BLaER1 (cell line): Measurements from ENCODE around the gene RPP40.

Experiments
- H3K27ac ChIP-seq: shearing (Covaris generic); formaldehyde crosslinking; 2 replicates; pipeline ENCODE4 v1.8.1; 2022
- H3K27me3 ChIP-seq: shearing (Covaris generic); formaldehyde crosslinking; 2 replicates; pipeline ENCODE4 v1.8.1; 2022
- H3K36me3 ChIP-seq: shearing (Covaris generic); formaldehyde crosslinking; 2 replicates; pipeline ENCODE4 v1.8.1; 2022
- H3K4me1 ChIP-seq: shearing (Covaris generic); formaldehyde crosslinking; 2 replicates; pipeline ENCODE4 v1.8.1; 2022
- H3K4me2 ChIP-seq: shearing (Covaris generic); formaldehyde crosslinking; 2 replicates; pipeline ENCODE4 v1.8.1; 2022
- H3K4me3 ChIP-seq: shearing (Covaris generic); formaldehyde crosslinking; 2 replicates; pipeline ENCODE4 v1.8.1; 2022
- H3K9ac ChIP-seq: shearing (Covaris generic); formaldehyde crosslinking; 2 replicates; pipeline ENCODE4 v1.8.1; 2022
- H3K9me3 ChIP-seq: shearing (Covaris generic); formaldehyde crosslinking; 2 replicates; pipeline ENCODE4 v1.8.1; 2022
- H4K20me1 ChIP-seq: shearing (Covaris generic); formaldehyde crosslinking; 2 replicates; pipeline ENCODE4 v1.8.1; 2022
- Cebpa-rat ChIP-seq: shearing (Covaris generic); IDR thresholded peaks from 2 replicates; pipeline ENCODE4 v1.8.1; 2022

The RPP40 gene

DNA sequence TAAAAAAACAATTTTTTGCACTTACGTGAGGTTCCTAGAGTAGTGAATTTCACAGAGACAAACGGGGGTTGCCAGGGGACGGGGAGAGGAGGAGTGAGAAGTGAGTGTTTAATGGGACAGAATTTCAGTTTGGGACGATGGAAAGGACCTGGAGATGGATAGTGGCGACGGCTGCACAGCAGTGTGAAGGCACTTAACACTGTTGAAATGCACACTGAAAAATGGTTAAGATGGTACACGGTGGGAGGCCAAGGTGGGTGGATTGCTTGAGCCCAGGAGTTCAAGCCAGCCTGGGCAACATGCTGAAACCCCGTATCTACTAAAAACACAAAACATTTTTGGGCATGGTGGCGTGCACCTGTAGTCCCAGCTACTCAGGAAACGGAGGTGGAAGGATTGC, 31.4 kb downstream of the RPP40 start:
- H3K36me3 ChIP-seq, result no peaks in the 10 kb centered on the region
- H3K27me3 ChIP-seq, result no peaks in the 10 kb centered on the region
- H3K27ac ChIP-seq, result no peak overlapping the region
- H4K20me1 ChIP-seq, result no peaks in the 10 kb centered on the region
- no peak overlapping the region for H3K9ac ChIP-seq
- no peak for TF ChIP-seq Cebpa-rat
- no peak overlapping the region for H3K4me3 ChIP-seq
- H3K9me3 ChIP-seq, result no peaks in the 10 kb centered on the region
- no peaks in the 10 kb centered on the region for H3K4me1 ChIP-seq
- H3K4me2 ChIP-seq, result no peak overlapping the region

DNA sequence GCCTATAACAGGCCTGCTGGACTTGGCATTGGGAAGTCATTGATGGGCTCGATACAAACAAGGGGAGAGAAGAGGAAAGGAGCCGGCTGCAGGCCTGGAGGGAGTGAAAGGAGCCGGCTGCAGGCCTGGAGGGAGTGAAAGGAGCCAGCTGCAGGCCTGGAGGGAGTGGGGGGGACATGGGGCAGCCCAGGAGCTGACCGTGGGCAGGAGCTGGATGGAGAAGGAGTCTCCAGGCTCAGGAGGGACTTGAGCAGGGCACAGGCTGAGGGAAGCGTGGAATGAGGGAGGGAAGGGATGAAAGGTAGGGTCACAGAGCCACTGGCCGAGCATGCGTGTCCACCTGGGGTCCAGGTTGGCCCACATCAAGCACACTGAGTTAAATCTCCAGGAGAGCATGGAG, 32.0 kb downstream of the RPP40 start:
- TF ChIP-seq Cebpa-rat, result no peak
- H4K20me1 ChIP-seq, result no peaks in the 10 kb centered on the region
- no peak overlapping the region for H3K4me2 ChIP-seq
- H3K4me3 ChIP-seq, result no peak overlapping the region
- no peak overlapping the region for H3K27ac ChIP-seq
- no peaks in the 10 kb centered on the region for H3K27me3 ChIP-seq
- H3K9ac ChIP-seq, result no peak overlapping the region
- no peaks in the 10 kb centered on the region for H3K9me3 ChIP-seq
- H3K4me1 ChIP-seq, result no peaks in the 10 kb centered on the region
- no peaks in the 10 kb centered on the region for H3K36me3 ChIP-seq

DNA sequence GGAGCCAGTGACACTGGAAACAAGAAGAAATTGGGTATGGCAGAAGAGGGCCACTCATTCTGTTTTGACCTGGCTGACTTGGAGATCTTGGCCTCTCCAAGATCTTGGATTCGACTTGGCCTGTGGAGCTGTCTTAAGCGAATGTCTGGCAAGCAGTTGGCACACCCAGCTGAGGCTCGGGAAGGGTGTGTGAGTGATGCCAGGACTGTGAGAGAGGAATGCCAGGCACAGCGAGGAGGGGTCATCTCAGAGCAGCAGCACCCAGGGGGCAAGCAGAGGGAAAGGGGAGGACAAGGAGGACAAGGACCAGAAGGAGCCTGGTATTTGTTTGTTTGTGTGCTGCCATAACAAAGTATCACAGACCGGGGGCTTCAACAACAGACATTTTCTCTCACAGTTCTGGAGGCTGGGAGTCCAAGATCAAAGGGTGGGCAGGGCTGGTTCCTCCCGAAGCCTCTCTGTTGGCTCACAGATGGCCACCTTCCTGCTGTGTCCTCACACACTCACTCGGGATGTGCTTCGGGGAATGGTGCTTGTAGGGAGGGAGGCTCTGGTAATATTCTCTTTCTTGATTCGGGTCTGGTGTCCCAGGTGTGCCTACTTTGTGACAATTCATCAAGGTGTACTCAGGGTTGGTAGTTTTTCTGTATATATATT, 33.0 kb downstream of the RPP40 start:
- Histone ChIP-seq H4K20me1 (no peaks in the 10 kb centered on the region), H3K4me3 (no peak overlapping the region), H3K9me3 (no peaks in the 10 kb centered on the region), H3K4me2 (no peak overlapping the region), H3K9ac (no peak overlapping the region), H3K27me3 (no peaks in the 10 kb centered on the region), H3K4me1 (no peaks in the 10 kb centered on the region), H3K27ac (no peak overlapping the region), H3K36me3 (no peaks in the 10 kb centered on the region)
- no peak for TF ChIP-seq Cebpa-rat

DNA sequence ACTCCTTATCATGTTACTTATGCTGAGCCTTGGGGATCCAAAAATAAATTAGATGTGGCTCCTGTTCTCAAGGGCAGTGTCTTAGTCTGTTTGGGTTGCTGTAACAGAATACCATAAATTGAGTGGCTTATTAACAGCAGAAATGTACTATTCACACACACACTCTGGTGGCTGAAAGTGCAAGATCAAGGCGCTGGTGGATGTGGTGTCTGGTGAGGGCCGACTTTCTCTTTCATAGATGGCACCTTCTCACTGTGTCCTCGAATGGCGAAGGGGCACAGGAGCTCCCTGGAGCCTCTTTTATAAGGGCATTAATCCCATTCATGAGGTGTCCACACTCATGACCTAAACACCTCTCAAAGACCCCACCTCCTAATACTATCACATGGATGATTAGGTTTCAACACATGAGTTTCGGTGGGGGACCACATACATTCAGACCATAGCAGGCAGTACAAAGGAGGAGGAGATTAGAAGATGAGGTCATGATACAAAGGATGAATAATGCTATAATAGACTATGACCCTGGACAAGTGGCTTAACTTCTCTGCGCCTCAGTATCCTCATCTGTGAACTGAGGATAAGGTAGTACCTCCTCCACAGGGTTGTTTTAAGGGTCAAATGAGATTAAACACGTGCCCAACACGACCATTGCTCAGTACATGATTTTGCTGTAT, 34.1 kb downstream of the RPP40 start:
- Histone ChIP-seq H3K4me3 (no peak overlapping the region), H3K4me1 (no peaks in the 10 kb centered on the region), H4K20me1 (no peaks in the 10 kb centered on the region), H3K4me2 (no peak overlapping the region), H3K36me3 (no peaks in the 10 kb centered on the region), H3K9ac (no peak overlapping the region), H3K27ac (no peak overlapping the region), H3K27me3 (no peaks in the 10 kb centered on the region), H3K9me3 (no peaks in the 10 kb centered on the region)
- no peak for TF ChIP-seq Cebpa-rat

DNA sequence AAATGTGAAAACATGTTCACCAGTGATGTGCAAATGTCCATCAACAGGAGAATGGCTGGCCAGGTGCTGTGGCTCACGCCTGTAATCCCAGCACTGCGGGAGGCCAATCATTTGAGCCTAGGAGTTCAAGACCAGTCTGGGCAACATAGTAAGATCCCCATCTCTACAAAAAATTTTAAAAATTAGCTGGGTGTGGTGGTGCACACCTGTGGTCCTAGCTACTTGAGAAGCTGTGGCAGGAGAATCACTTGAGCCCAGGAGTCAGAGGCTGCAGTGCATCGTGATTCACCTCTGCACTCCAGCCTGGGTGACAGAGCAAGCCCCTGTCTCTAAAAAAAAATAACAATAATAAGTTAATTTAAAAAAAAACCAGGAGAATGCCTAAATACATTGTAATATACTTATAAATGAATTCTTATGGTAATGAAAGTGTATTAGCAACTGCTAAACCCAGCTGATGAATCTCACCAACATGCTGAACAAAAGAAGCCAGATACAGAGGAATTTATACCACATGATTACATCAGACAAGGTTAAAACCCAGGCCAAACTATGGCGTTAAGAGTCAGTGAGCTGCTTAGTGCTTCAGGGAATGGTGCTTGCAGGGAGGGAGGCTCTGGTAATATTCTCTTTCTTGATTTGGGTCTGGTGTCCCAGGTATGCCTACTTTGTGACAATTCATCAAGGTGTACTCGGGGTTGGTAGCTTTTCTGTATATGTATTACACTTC, 36.4 kb downstream of the RPP40 start:
- Histone ChIP-seq H3K36me3 (no peaks in the 10 kb centered on the region), H3K9ac (no peak overlapping the region), H3K4me1 (no peaks in the 10 kb centered on the region), H3K27ac (no peak overlapping the region), H3K9me3 (no peaks in the 10 kb centered on the region), H3K4me3 (no peak overlapping the region), H3K27me3 (no peaks in the 10 kb centered on the region), H4K20me1 (no peaks in the 10 kb centered on the region), H3K4me2 (no peak overlapping the region)
- no peak for TF ChIP-seq Cebpa-rat

DNA sequence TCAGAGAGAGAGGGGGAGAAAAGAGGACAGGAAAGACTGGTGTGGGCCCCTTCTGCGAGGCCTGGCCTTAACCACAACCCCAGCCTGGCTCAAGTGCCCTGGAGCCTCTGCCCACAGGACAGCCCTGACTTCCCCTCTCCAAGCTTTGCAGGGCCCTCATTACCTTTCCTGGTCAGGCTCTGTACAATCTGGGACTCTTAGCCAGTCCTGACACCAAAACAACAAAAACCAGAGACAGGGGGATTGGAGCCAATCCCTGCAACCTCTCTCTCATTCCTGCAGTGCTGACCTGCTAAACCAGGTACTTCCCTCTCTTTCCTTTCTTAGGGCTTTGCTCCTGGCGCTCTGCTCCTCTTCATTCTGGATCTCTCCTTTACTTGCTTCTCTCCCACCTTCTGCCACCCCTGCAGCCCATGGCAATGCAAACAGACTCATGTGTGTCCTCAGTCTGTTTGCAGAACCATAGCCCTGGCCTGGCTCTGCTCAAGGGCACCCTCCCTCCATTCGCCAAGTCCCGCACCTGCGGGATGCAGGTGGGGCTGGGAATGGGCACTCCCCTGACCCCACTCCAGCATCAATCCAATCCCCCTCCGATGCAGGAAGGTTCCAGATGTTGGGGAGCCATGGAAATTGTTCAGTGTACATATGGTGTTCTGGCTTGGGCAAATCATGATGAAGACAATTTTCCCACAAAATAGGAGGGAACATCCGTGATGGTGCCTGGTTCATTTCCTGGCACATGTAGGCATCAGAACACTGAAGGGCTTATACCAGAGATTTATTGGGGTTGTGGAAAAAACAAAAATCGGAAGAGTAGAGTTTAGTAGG, 38.1 kb downstream of the RPP40 start:
- Histone ChIP-seq H3K27me3 (no peaks in the 10 kb centered on the region), H4K20me1 (no peaks in the 10 kb centered on the region), H3K4me2 (no peak overlapping the region), H3K4me1 (no peaks in the 10 kb centered on the region), H3K4me3 (no peak overlapping the region), H3K9ac (no peak overlapping the region), H3K36me3 (no peaks in the 10 kb centered on the region), H3K9me3 (no peaks in the 10 kb centered on the region), H3K27ac (no peak overlapping the region)
- TF ChIP-seq Cebpa-rat, result no peak

DNA sequence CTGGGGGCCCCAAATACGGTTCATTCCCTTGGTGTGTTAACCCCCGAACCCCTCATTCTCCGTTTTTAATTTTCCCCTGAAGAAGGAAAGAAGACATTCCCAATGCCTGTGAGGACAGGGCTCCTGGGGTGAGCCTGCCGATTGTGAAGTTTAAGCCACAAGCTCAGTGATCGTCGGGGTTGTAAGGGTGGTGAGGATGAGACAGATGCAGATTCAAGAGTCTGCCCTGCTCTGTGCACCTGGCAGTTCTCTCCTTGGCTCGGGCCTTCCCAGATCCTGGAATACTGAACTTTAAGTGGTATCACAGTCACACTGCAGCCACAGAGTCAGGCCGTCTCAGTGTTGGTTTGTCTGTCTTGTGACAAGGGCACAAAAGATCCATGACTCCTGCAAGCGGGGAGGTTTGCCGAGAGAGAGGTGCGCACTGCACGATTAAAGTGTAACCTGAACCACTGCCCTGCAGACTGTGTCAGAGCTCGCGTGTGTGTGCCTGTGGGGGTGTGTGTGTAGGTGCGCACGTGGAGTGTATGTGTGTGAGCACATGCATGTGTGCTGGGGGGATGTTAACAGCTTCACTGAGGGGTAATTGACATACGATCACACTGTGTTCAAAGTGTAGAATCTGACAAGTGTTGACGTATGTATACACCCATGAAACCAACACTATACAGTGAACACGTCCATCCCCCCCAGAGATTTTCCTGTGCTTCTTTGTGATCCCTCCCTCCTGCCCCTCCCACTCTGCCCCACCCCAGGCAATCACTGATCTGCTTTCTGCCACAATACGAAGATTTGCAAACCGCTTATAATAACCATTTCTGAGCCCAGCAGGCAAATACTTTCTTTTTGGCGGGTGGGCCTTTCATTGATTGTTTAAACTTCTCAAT, 38.9 kb downstream of the RPP40 start:
- no peak overlapping the region for H3K4me2 ChIP-seq

DNA sequence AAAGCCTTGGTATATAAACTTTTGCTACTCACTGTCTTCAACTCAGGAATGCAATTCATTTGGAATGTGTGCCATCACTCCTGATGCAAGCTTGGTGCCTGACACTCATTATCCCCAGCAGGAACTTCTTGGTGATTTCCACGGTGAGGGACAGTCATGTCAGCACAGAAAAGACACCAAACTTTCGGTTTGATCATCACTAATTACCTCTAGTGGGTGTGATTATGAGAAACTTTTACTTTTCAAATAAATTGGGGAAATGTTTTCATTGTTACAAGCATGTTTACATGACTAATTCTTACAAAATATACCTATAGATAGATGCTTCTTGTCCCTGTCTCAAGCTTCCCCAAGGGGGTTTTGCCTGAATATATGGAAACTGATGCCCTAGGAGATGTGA, 40.9 kb downstream of the RPP40 start:
- Histone ChIP-seq H3K4me3 (no peak overlapping the region), H3K36me3 (no peaks in the 10 kb centered on the region), H3K4me1 (no peaks in the 10 kb centered on the region), H3K9me3 (no peaks in the 10 kb centered on the region), H3K27ac (no peak overlapping the region), H3K9ac (no peak overlapping the region), H4K20me1 (no peaks in the 10 kb centered on the region), H3K27me3 (no peaks in the 10 kb centered on the region), H3K4me2 (no peak overlapping the region)
- no peak for TF ChIP-seq Cebpa-rat

More for the DNA sequence above, 38.9 kb downstream of the RPP40 start:
- no peak overlapping the region for H3K27ac ChIP-seq
- no peak overlapping the region for H3K4me3 ChIP-seq
- H3K9ac ChIP-seq, result no peak overlapping the region
- no peaks in the 10 kb centered on the region for H3K36me3 ChIP-seq
- H3K27me3 ChIP-seq, result no peaks in the 10 kb centered on the region
- TF ChIP-seq Cebpa-rat, result no peak
- no peaks in the 10 kb centered on the region for H4K20me1 ChIP-seq
- no peaks in the 10 kb centered on the region for H3K4me1 ChIP-seq
- H3K9me3 ChIP-seq, result no peaks in the 10 kb centered on the region
